Astrocyte (in vitro differentiated cells and primary cell): ENCODE results near the gene ATP5PO. TPM values are rescaled to one million over a fixed set of nuclear protein-coding genes. Genes with fewer than 3 reads are reported as not detected.

ENCODE experiments used
- DNase-seq: peaks from one replicate; pipeline ENCODE4 v3.0.0-alpha.2; 2010; ENCODE audit warnings: low read depth
- FAIRE-seq: peaks from 2 replicates; lab custom pipeline; 2011; peaks lifted over from hg19 to GRCh38; lab: Jason Lieb, UNC
- H2AFZ ChIP-seq: 2 replicates; pipeline ENCODE4 v1.6.0; 2012; ENCODE audit warnings: low read depth, low read length, inconsistent platforms
- H3K27ac ChIP-seq: 2 replicates; pipeline ENCODE4 v1.5.1; 2011; ENCODE audit warnings: low read depth, low read length, inconsistent platforms
- H3K27me3 ChIP-seq: 2 replicates; pipeline ENCODE4 v1.6.0; 2011; ENCODE audit warnings: low read length, inconsistent platforms; ENCODE audit not compliant: insufficient read depth
- H3K36me3 ChIP-seq: 2 replicates; pipeline ENCODE4 v1.5.1; 2011; ENCODE audit warnings: low read length, inconsistent platforms; ENCODE audit not compliant: insufficient read depth
- H3K4me1 ChIP-seq: 2 replicates; pipeline ENCODE4 v1.5.1; 2011; ENCODE audit warnings: low read length, inconsistent platforms; ENCODE audit not compliant: insufficient read depth
- H3K4me2 ChIP-seq: 2 replicates; pipeline ENCODE4 v1.6.0; 2012; ENCODE audit warnings: low read length, inconsistent platforms
- H3K4me3 ChIP-seq: 2 replicates; pipeline ENCODE4 v1.5.1; 2011; ENCODE audit warnings: low read depth, mild to moderate bottlenecking, low read length, inconsistent platforms; ENCODE audit not compliant: insufficient read depth
- H3K79me2 ChIP-seq: 2 replicates; pipeline ENCODE4 v1.6.0; 2012; ENCODE audit warnings: mild to moderate bottlenecking, low read length, inconsistent platforms; ENCODE audit not compliant: insufficient read depth
- H3K9ac ChIP-seq: 2 replicates; pipeline ENCODE4 v1.6.0; 2012; ENCODE audit warnings: mild to moderate bottlenecking, low read length, inconsistent platforms
- H3K9me3 ChIP-seq: 2 replicates; pipeline ENCODE4 v1.5.1; 2012; ENCODE audit warnings: low read depth, mild to moderate bottlenecking, low read length, inconsistent platforms; ENCODE audit not compliant: insufficient read depth
- H4K20me1 ChIP-seq: 2 replicates; pipeline ENCODE4 v1.6.0; 2012; ENCODE audit warnings: low read length, inconsistent platforms; ENCODE audit not compliant: insufficient read depth
- H3K27ac Mint-ChIP-seq: one replicate; pipeline ENCODE4 v1.8.0; 2021; ENCODE audit warnings: mild to moderate bottlenecking, mixed read lengths; ENCODE audit not compliant: unreplicated experiment
- H3K27me3 Mint-ChIP-seq: one replicate; pipeline ENCODE4 v1.8.0; 2021; ENCODE audit warnings: low read depth, mixed read lengths; ENCODE audit not compliant: unreplicated experiment
- H3K36me3 Mint-ChIP-seq: one replicate; pipeline ENCODE4 v1.8.0; 2021; ENCODE audit warnings: low read depth, mixed read lengths; ENCODE audit not compliant: unreplicated experiment
- H3K4me1 Mint-ChIP-seq: one replicate; pipeline ENCODE4 v1.8.0; 2021; ENCODE audit warnings: low read depth, mixed read lengths; ENCODE audit not compliant: unreplicated experiment
- H3K4me3 Mint-ChIP-seq: one replicate; pipeline ENCODE4 v1.8.0; 2021; ENCODE audit warnings: mild to moderate bottlenecking, moderate library complexity, mixed read lengths; ENCODE audit not compliant: unreplicated experiment
- H3K9me3 Mint-ChIP-seq: one replicate; pipeline ENCODE4 v1.8.0; 2021; ENCODE audit warnings: mild to moderate bottlenecking, mixed read lengths; ENCODE audit not compliant: unreplicated experiment
- EZH2 ChIP-seq: IDR thresholded peaks from 2 replicates; pipeline ENCODE4 v1.6.1; 2012; ENCODE audit warnings: mild to moderate bottlenecking, low read length, inconsistent platforms; ENCODE audit not compliant: insufficient read depth
- total RNA-seq: library from RNA; stranded (reverse); gene quantifications from 2 replicates; pipeline ENCODE4 v1.2.1, GENCODE V29; 2021
- TF ChIP-seq, protein P1 (sequence below): IDR thresholded peaks from 2 replicates; pipeline ENCODE4 v1.5.1; 2011; ENCODE audit warnings: low read depth, mild to moderate bottlenecking, inconsistent platforms, low read length, moderate library complexity; ENCODE audit not compliant: insufficient read depth

Gene ATP5PO
- total RNA-seq, 1 donor from 2014 or later, result 171 TPM

DNA sequence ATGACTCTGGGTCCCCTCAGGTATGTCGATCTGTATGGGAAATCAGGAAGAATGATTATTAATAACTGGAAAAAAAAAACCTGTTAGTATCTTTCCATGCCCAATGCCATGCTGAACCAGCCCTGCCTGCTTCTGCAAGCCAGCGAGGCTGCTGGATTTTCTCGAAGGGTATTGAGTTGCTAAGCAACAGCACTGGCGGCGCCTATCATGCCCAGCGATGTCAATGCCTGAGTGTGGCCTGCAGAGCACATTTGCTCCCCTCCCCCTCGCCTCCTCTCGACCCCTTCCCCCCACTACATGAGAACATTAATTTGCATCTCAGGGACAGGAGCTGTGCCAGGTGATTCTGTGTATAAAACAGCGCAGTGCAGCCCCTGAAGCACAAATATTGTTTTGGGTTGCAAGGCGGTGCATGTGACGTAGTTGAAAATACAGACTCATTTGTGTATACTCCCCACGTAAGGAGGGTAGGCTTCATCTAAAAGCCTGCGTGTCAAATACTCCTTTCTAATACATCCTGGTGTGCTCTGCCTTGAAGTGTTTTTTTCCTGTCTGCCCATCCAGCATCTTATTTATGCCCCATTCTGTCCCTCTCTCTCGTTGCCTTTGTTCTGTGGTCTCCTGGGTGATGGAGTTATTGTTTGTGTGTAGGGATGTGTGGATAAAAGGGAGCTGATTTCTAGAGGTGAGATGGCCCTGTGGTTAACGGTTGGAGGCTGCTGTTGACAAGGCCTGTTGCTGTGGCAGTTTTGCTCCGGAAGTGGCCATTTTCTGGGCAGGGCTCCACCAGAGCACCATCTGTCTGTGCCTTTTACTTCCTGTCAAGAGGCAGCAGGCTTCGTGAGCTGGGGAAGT, 32.7 kb upstream of the ATP5PO start:
- peaks cover 17% of the 10 kb centered on the region for H3K4me1 ChIP-seq
- Mint-ChIP-seq H3K27ac (peak overlapping the region; percentile 92), H3K27me3 (no peaks in the 10 kb centered on the region), H3K4me1 (peaks cover 24% of the 10 kb centered on the region), H3K36me3 (no peaks in the 10 kb centered on the region), H3K4me3 (peak overlapping the region; percentile 66), H3K9me3 (peaks cover 6% of the 10 kb centered on the region)
- H3K4me3 ChIP-seq, result peak overlapping the region; percentile 55
- peak overlapping the region; percentile 64 for H3K9ac ChIP-seq
- FAIRE-seq, result no peak
- peak overlapping the region; percentile 83 for H2AFZ ChIP-seq
- H3K79me2 ChIP-seq, result no peaks in the 10 kb centered on the region
- peak; percentile 49 for DNase-seq
- H3K36me3 ChIP-seq, result no peaks in the 10 kb centered on the region
- no peaks in the 10 kb centered on the region for H3K9me3 ChIP-seq
- no peak for TF ChIP-seq EZH2
- TF ChIP-seq, protein P1, sequence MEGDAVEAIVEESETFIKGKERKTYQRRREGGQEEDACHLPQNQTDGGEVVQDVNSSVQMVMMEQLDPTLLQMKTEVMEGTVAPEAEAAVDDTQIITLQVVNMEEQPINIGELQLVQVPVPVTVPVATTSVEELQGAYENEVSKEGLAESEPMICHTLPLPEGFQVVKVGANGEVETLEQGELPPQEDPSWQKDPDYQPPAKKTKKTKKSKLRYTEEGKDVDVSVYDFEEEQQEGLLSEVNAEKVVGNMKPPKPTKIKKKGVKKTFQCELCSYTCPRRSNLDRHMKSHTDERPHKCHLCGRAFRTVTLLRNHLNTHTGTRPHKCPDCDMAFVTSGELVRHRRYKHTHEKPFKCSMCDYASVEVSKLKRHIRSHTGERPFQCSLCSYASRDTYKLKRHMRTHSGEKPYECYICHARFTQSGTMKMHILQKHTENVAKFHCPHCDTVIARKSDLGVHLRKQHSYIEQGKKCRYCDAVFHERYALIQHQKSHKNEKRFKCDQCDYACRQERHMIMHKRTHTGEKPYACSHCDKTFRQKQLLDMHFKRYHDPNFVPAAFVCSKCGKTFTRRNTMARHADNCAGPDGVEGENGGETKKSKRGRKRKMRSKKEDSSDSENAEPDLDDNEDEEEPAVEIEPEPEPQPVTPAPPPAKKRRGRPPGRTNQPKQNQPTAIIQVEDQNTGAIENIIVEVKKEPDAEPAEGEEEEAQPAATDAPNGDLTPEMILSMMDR, result no peak
- H3K27me3 ChIP-seq, result no peaks in the 10 kb centered on the region
- peak overlapping the region; percentile 73 for H3K27ac ChIP-seq
- peak overlapping the region; percentile 83 for H3K4me2 ChIP-seq
- no peaks in the 10 kb centered on the region for H4K20me1 ChIP-seq

DNA sequence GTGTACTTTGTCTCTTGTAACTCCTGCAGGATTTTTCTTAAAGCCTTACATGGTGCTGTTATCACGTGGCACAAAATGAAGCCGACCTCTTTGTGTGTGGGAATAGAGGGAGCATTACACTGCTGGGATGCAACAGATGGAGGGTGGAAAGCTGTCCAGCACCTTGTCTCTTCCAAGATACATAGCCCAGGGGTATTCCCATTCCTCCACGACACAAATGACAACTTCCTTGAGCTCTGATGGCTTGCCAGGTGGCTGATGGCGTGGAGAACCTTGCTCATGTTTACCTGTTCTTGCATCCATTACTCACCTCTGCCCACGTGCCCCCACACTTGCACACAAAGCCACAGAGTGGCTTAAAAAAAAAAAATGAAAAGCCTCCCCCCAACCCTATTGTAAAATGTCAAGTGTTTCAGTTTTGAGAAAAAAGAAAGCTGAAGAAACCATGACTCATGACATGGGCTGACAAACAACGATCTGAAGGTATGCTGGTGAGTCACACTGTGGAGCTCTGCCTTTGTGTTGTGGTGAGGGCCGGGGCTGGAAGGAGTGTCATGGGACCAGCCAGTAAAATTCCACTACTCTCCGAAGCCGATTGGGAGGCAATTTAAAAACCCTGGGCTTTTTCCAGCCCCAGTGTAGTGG, 32.0 kb upstream of the ATP5PO start:
- Histone ChIP-seq H2AFZ (peak overlapping the region; percentile 83), H3K27me3 (no peaks in the 10 kb centered on the region), H3K79me2 (no peaks in the 10 kb centered on the region), H3K4me1 (peaks cover 17% of the 10 kb centered on the region), H3K9ac (peak overlapping the region; percentile 64), H3K4me2 (peak overlapping the region; percentile 83), H3K36me3 (no peaks in the 10 kb centered on the region), H3K4me3 (peak overlapping the region; percentile 55), H3K27ac (peak overlapping the region; percentile 73), H3K9me3 (no peaks in the 10 kb centered on the region), H4K20me1 (no peaks in the 10 kb centered on the region)
- no peak for FAIRE-seq
- peak; percentile 98 for DNase-seq
- peaks cover 6% of the 10 kb centered on the region for H3K9me3 Mint-ChIP-seq
- H3K4me3 Mint-ChIP-seq, result peak overlapping the region; percentile 66
- H3K27ac Mint-ChIP-seq, result peak overlapping the region; percentile 92
- no peak for TF ChIP-seq EZH2
- TF ChIP-seq, protein P1, result no peak
- H3K36me3 Mint-ChIP-seq, result no peaks in the 10 kb centered on the region
- H3K27me3 Mint-ChIP-seq, result no peaks in the 10 kb centered on the region
- H3K4me1 Mint-ChIP-seq, result peaks cover 24% of the 10 kb centered on the region
